ENCODE data around the gene KRT36. TPM values are rescaled to one million over a fixed set of nuclear protein-coding genes. Genes with fewer than 3 reads are reported as not detected.

The KRT36 gene
- total and polyA plus RNA-seq, 8 donors: not detected

DNA sequence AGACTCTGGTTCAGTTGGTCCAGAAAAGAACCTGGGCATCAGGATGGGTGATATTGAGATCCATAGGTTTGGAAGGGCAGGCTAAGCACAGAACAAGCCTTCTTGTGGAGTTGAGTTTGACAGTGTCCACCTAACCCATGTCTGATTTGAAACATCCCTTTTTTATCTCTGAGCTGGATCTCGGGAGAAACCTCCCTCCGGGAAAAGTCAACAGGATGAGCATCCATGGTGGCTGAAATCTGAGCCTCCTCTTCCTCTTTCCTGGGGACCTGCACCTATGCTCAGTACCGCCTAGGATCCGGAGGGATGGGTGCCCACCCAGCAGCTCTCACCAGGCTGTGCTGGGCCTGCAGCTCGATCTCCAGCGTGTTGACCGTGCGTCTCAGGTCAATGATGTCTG, 26.0 kb downstream of the KRT36 start:
- intact Hi-C loops (cut with DNase I; ENCODE audit: low total_unique reads): no loop called here
- no peak overlapping the region for H3K4me3 ChIP-seq
- TF ChIP-seq, protein P1, sequence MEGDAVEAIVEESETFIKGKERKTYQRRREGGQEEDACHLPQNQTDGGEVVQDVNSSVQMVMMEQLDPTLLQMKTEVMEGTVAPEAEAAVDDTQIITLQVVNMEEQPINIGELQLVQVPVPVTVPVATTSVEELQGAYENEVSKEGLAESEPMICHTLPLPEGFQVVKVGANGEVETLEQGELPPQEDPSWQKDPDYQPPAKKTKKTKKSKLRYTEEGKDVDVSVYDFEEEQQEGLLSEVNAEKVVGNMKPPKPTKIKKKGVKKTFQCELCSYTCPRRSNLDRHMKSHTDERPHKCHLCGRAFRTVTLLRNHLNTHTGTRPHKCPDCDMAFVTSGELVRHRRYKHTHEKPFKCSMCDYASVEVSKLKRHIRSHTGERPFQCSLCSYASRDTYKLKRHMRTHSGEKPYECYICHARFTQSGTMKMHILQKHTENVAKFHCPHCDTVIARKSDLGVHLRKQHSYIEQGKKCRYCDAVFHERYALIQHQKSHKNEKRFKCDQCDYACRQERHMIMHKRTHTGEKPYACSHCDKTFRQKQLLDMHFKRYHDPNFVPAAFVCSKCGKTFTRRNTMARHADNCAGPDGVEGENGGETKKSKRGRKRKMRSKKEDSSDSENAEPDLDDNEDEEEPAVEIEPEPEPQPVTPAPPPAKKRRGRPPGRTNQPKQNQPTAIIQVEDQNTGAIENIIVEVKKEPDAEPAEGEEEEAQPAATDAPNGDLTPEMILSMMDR (IDR thresholded peaks at IDR 0.05): no peak
- TF ChIP-seq POLR2AphosphoS5 (IDR thresholded peaks at IDR 0.05): no peak
- no peak for TF ChIP-seq EP300 (IDR thresholded peaks at IDR 0.05)
- TF ChIP-seq POLR2A (IDR thresholded peaks at IDR 0.05): no peak
- peaks cover 0 to 11% (median 3%) of the 10 kb centered on the region in 4 donors for H3K4me1 ChIP-seq
- H3K9me3 ChIP-seq: peaks cover 0 to 10% (median 0%) of the 10 kb centered on the region in 4 donors
- no peak for DNase-seq
- WGBS, 5 donors: 93 to 95% (median 94%) methylated on average over 8 of the region's 8 CpGs
- no peaks in the 10 kb centered on the region for H3K27me3 ChIP-seq
- H3K36me3 ChIP-seq: no peaks in the 10 kb centered on the region
- H3K27ac ChIP-seq: no peak overlapping the region

DNA sequence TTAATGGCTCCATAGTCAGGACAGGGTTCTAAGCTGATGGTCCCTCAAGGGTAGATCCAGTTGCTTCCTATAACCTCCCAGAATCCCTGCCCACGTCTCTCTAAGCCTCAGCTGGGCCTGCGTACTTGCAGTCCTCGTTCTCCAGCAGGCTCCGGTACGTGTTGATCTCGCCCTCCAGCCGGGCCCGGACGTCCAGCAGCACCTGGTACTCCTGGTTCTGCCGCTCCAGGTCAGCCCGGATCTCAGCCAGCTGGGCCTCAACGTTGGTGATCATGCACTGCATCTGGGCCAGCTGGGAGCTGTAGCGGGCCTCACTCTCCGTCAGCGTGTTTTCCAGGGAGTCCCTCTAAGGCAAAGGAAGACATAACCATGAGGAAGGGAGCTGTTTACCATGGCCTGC, 27.0 kb downstream of the KRT36 start:
- H3K4me3 ChIP-seq: no peak overlapping the region
- intact Hi-C loops (cut with DNase I; ENCODE audit: low total_unique reads): no loop called here
- peaks cover 0 to 11% (median 3%) of the 10 kb centered on the region in 4 donors for H3K4me1 ChIP-seq
- no peak for DNase-seq
- H3K9me3 ChIP-seq: peaks cover 0 to 3% (median 0%) of the 10 kb centered on the region in 4 donors
- H3K27ac ChIP-seq: no peak overlapping the region
- no peaks in the 10 kb centered on the region for H3K36me3 ChIP-seq
- no peaks in the 10 kb centered on the region for H3K27me3 ChIP-seq
- WGBS, 5 donors: 68 to 80% (median 79%) methylated on average over 14 to 15 of the region's 15 CpGs
- no peak for TF ChIP-seq POLR2A (IDR thresholded peaks at IDR 0.05)
- TF ChIP-seq, protein P1 (IDR thresholded peaks at IDR 0.05): no peak
- no peak for TF ChIP-seq EP300 (IDR thresholded peaks at IDR 0.05)
- no peak for TF ChIP-seq POLR2AphosphoS5 (IDR thresholded peaks at IDR 0.05)

DNA sequence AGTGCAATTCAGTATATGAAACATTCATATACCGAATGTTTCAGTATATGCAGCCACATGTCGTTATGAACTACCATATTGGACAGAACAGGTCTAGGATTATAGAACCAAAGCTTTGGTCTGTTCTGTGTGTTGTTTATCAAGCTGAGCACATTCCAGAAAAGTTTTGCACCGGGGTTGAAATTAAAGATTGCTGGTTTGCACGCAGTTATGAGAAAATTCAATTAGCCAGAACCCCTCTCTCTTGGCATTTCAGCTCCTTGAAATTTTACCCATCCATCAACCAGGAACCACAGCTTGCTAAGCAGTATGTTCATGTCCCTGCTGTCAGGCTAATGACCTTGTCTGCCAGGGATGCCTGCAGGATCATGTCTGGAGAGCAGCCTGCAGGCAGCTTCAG, 32.0 kb downstream of the KRT36 start:
- TF ChIP-seq POLR2A (IDR thresholded peaks at IDR 0.05) (no peak), EP300 (IDR thresholded peaks at IDR 0.05) (no peak), POLR2AphosphoS5 (IDR thresholded peaks at IDR 0.05) (no peak)
- TF ChIP-seq, protein P1 (IDR thresholded peaks at IDR 0.05): no peak
- no peaks in the 10 kb centered on the region for H3K4me1 ChIP-seq
- peak in 1 of 2 donors; percentile 20 for DNase-seq
- no peaks in the 10 kb centered on the region for H3K9me3 ChIP-seq
- H3K27me3 ChIP-seq: peaks cover 0 to 6% (median 0%) of the 10 kb centered on the region in 3 donors
- no peak overlapping the region for H3K27ac ChIP-seq
- WGBS, 5 donors: 67 to 89% (median 77%) methylated on average over 4 of the region's 4 CpGs
- intact Hi-C loops (cut with DNase I; ENCODE audit: low total_unique reads): no loop called here
- H3K4me3 ChIP-seq: no peak overlapping the region
- H3K36me3 ChIP-seq: no peaks in the 10 kb centered on the region

DNA sequence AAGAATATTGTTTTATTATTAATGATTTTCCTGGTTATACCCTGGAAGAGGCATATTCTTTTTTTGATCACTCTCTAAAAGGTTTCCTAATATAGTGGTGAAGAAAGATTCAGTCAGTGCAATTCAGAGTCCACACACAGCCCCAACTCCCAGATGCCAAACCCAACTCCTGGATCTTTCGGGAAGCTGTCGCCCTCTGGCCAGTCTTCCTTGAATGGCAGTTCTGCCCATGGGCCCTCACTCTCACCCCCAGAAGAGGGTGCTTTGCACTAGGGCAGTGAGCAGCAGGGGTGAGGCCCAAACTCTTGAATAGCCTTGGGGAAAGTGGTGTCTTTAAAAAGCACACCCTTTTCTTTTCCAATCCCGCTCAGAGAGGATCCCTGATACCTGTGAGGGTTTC, 33.5 kb downstream of the KRT36 start:
- TF ChIP-seq EP300 (IDR thresholded peaks at IDR 0.05) (no peak), POLR2A (IDR thresholded peaks at IDR 0.05) (no peak), POLR2AphosphoS5 (IDR thresholded peaks at IDR 0.05) (no peak)
- TF ChIP-seq, protein P1 (IDR thresholded peaks at IDR 0.05): no peak
- WGBS, 5 donors: 77 to 88% (median 85%) methylated on average over 3 of the region's 3 CpGs
- Histone ChIP-seq H3K4me1 (no peaks in the 10 kb centered on the region), H3K27ac (no peak overlapping the region), H3K27me3 (peaks cover 0 to 6% (median 0%) of the 10 kb centered on the region in 3 donors), H3K36me3 (no peaks in the 10 kb centered on the region), H3K4me3 (no peak overlapping the region), H3K9me3 (no peaks in the 10 kb centered on the region)
- no peak for DNase-seq
- intact Hi-C loops (cut with DNase I; ENCODE audit: low total_unique reads): no loop called here

All from stomach (tissue), 9 donors.